HG02852 (cell line): ENCODE data around the gene TSPO2.
A peak's percentile ranks its signal among the peaks of the same experiment; 100 is the strongest.

ENCODE experiments used
- ATAC-seq: cut with Tn5 transposase; IDR thresholded peaks from one replicate; pipeline ENCODE4 v1.9.1; 2021; ENCODE audit warnings: mild to moderate bottlenecking, moderate library complexity; ENCODE audit not compliant: unreplicated experiment

Gene TSPO2

GRCh38 chr6:41027241-41027640, 15.0 kb upstream of the TSPO2 start:
- no peak for ATAC-seq

DNA sequence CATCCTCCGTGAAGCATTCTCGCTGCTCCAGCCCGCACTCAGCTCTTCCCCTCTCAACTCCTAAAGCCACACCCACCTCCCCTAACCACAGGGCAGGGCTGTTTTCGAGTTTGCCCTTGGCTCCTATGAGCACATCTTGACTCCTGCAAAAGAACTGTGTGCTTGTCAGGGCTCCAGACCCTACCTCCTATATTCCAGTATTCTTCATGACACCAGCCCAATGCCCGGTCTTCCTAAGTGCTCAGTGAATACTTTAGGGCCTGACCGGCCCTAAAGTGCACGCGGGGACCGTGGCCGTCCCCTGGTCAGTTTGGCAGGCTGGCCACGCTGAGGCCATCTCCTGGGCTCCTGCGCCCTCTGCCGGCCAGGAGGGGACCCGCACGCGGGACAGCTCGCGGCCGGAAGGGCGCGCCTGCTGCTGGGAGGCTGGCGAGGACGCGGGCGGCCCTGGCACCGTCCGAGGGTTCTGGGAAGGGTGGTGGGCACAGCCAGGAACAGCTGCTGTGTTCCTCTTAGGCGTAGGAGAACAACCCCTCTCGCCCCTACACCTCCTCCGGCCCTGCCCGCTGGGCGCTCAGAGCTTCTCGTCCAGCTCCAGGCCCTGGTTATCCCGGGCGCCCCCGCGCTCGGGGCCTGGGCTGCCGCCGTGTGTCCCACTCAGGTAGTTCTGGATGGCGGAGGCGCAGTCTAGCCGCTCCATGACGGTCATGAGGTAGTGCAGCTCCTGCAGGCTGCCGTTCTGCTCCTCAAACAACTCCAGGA, 14.3 kb upstream of the TSPO2 start:
- ATAC-seq, result peak; percentile 86

GRCh38 chr6:41028561-41029412, 13.5 kb upstream of the TSPO2 start:
- peak; percentile 27 for ATAC-seq

DNA sequence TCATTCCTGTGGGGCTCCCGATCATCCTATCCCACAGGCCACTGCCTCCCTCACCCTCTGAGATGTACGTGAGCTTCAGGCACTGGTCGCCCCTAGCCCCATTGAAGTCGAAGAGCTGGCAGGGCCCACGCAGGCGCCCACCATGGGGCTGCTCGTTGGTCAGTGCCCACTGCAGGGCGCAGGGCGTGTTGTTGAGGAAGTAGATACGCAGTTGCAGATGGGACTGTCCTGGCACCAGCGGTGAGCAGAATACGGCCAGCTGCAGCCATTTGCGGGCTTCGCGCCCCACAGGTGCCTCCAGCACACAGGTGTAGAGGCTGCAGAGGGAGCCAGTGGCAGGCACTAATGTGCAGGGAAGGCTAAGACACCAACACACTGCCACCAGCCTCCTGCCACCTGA, 9.4 kb upstream of the TSPO2 start:
- no peak for ATAC-seq

DNA sequence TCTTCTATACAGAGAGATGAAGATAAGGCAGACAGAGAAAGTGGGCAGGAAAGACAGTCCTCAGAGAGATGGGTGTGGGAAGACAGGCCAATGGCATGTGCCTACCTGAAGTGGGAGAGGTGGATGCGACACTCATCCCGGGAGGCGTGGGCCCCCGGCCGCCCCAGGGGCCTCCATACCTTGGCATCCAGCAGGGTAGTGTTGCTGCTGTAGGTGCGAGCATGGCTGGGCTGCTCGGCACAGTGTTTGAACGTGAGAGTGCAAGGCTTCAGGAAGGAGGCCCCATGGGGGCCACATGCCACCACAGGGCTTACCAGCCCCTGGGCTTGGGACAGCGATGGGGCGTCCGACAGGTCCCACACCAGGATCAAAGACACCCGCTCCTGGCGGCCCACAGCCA, 8.5 kb upstream of the TSPO2 start:
- no peak for ATAC-seq

- no peak for ATAC-seq
Measured at GRCh38 chr6:41036186-41036585, 6.1 kb upstream of the TSPO2 start.

- no peak for ATAC-seq
Measured at GRCh38 chr6:41036601-41037000, 5.7 kb upstream of the TSPO2 start.

- no peak for ATAC-seq
Measured at GRCh38 chr6:41037107-41037900, 5.0 kb upstream of the TSPO2 start.

GRCh38 chr6:41038205-41038604, 4.1 kb upstream of the TSPO2 start:
- no peak for ATAC-seq

DNA sequence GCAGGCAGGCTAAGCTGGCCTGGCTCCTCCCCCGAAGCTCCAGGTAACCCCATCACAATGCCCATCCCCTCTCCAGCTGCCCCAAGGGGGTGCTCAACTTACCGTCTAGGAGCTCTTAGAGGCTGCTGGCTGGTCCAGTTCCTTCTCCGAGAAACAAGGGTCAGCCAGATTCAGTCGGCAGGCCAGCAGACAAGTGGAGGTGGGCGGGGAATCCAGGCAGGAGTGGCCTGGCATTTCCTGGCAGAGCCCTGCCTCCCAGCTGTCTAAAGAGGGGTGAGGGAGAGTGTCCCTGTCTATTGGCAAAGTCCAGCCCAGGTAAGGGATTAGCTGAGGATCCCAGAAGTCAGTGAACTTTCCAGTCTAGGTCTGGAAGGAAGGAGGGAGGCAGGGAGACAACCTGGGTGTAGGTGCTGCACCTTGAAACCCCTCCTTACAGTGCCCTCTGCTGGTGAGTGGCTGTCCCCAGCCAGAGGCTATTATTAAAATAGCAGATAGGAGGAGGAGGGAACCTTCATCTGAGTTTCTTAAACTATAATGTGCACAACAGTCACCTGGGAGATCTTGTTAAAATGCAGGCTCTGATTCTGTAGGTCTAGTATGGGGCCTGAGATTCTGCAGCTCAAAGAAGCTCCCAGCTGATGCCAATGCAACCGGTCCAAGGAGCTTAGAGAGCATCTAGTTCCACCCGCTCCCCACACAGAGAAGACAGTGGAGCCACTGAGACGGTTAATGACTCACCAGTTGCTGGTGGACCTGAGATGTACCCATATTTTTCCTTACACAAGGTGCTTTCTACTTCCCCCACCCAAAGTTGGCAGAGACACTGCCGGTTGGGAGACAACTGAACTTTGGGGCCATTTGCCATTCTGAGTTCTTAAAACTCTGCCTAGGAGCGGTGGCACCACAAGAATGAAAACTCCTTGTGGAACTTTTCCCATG, 2.9 kb upstream of the TSPO2 start, which contains the start of gene UNC5CL:
TSS of gene UNC5CL (minus strand) at position 162 of the 939 bp plus-strand sequence. CDS start 4,147 bp downstream, outside the sequence.
- no peak for ATAC-seq

DNA sequence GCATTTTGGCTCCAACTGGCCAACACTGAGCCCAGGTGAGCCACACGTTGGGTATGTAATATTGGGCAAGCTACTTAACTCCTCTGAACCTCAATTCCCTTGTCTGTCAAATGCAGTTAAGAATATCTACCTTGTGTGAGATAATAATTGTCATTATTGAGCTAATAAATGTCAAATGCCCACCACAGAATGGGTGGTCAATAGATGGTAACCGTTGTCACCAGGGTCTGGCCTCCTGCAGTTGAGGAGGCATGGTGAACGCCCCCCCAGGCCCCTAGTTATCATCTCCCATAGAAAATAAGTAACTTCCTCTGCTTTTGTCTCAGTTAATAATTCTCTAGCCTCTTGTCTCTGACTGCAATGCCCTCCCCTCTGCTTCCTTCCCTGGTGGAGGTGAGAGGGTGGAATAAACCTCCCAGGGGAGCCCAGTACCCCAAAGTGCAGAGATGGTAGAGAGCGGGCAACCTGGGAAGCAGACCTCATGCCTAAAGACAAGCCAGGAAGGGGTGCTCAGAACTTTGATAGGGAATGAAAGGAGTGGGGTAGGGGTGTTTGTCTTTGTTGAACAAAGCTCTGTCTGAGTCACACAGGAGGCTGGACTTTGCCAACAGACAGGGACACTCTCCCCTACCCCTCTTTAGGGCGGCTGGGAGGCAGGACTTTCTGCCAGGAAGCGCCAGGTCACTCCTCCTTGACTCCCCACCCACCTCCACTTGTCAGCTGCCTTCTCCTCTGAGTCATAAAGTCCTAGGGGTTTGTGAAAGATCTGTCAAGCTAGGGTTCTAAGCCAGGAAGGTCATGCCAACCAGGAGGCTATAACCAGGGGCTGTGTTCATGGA, 1.9 kb upstream of the TSPO2 start:
- no peak for ATAC-seq

DNA sequence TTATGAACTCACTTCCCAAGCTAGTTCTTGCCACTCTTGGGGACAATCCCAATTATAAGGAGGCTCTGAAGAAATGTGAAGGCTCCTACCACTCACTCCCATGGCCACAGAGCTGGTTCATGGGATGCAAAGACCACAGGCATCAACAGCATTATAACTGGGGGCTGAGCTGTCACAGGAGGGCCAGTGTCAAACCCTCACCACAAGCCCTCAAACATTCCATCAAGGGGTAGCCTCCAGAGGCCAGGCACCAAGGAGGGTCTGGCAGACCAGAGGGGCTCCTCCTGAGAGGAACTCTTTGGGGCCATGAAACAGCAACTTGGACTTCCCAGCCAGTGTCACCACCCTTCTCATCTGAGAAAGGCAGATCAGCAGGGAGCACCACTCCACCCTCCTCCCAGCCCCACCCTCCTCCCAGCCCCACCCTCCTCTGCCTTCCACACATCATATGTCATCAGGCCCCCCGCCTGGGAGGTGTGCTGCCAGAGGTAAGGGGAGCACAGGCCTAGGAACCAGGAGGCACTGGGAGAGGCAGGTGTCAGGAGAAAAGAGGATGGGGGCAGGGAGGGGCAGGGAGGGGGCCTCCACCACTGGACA, 1.2 kb upstream of the TSPO2 start:
- no peak for ATAC-seq

DNA sequence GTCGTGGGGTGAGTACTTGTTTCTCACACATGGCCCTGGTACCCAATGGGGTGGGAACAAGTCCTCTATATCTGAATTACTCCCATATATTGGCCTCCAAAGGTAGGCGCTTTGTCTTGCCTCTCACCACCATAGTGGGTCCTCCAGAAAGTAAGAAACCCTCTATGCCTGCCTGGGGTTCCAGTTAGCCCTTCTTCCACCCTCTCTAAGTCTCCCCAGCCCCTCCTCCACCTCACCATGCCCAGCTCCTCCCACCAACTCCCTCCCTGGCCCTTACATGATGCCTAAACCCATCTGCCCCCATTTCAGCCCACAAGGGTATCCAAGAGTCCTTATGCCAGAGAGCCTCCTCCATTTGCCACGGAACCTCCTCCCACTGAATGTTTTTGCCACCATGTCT, 884 bp downstream of the TSPO2 start:
- no peak for ATAC-seq

DNA sequence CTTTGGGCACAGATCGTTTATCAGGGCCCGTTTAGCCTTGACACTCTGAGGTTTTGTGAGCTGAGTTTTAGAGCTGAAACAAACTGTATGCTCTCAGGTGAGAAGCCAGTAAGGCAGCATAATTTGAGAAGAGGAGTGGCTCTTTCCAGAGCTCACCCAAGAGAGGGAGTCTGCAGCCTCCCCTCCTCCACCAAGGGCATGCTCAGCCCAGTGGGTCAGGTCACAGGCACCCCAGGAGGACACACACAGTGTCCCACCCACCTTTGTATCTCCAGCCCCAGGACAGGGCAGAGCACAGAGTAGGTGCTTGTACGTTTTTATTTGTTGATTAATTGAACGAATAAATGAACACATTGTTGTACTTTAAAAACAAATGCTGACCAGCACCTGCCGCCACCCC, 3.4 kb downstream of the TSPO2 start:
- ATAC-seq, result no peak

- ATAC-seq, result no peak
Measured at GRCh38 chr6:41046084-41046483, 3.8 kb downstream of the TSPO2 start.

DNA sequence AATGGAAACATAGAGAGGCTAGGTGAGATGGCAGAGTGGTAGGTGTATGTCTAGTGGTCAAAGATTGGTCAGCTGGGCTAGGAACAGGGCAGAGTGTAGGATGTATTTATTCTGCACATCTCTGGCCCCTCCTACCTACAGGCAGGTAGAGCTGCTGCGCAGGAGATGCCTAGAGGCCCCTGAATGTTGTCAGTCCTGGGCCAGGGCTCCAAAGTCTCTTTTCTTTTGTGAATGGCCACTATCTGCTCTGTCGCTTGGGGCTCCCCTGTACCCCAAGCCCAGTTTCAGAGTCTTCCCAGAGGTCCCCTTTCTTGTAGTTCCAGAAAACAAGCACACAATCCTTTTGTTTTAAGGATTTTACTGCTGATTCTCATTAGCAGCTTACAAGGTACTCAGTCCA, 5.0 kb downstream of the TSPO2 start:
- ATAC-seq, result no peak

- ATAC-seq, result no peak
Measured at GRCh38 chr6:41047745-41048732, 5.8 kb downstream of the TSPO2 start.

DNA sequence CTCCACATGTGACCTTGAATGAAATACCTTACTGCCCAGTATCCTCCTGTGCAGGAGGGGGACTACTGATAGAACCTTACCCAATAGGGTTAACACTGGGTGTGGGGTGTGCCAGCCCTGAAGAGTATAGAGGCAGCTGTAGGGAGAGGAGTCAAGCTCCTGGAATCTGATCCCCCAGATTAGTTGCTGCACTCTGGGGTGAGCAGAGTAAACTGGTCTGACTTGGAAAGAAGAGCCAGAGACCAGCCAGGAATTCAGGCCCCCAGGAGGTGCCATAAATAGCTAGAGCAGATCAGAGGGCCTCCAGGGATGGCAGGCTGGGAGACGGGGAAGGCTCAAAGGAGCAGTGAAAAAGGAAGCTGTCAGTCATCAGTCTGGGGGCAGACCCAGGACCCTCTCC, 7.3 kb downstream of the TSPO2 start:
- no peak for ATAC-seq
